Right ventricle myocardium inferior (tissue), 1 donor: ENCODE results near the gene KLHDC9. TPM values are rescaled to one million over a fixed set of nuclear protein-coding genes. Genes with fewer than 3 reads are reported as not detected.
"Not testable (repeated sequence)": the region's sequence is repeated elsewhere in the genome, so short reads cannot be mapped to it uniquely, and the experiment has no call there.

ENCODE experiments used
- ATAC-seq: fragments of 200-7000 bp; cut with Tn5 transposase; one replicate; pipeline ENCODE4 v1.9.1; 2020; ENCODE audit warnings: mild to moderate bottlenecking, moderate library complexity
- DNase-seq: peaks from one replicate; pipeline ENCODE4 v3.0.0; 2021; ENCODE audit errors: missing footprints
- intact Hi-C: fragments of 100-400 bp; cut with DNase I; formaldehyde crosslinking; loops from one replicate; pipeline ENCODE4 v1.11.0; 2022
- total RNA-seq: library from RNA; stranded (reverse); fragmentation: NEBNext Ultra II Directional; extraction: Animal tissue kit (Norgen Biotek cat#: 25700); gene quantifications from one replicate; pipeline ENCODE4 v1.2.1, GENCODE V29; 2021
- donor health status: DM: no; HTN: yes; CAD: no; lungs with severe emphysema.

Gene KLHDC9
- total RNA-seq, 1 donor from 2014 or later: 6.5 TPM

DNA sequence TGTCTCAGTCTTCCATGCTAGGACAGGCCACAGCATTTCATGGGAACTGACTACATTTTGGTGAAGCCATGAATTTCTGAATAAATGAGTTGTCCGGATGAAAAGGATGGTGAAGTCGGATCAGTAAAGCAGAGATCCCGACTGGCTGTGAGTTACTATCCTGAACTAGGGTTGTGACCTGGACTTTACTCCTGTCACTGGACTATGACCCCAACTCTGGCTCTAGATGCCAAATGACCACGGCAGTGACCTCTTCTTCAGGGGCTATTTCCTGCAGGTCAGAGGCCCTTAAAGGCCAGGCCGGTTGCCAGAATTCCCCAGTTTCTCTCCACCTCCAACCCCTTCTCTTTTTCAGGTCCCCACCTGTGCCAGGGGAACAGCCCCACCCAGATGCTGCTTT, 7.1 kb upstream of the KLHDC9 start:
- ATAC-seq (no peak), DNase-seq (no peak)
- intact Hi-C loops: no loop called here

DNA sequence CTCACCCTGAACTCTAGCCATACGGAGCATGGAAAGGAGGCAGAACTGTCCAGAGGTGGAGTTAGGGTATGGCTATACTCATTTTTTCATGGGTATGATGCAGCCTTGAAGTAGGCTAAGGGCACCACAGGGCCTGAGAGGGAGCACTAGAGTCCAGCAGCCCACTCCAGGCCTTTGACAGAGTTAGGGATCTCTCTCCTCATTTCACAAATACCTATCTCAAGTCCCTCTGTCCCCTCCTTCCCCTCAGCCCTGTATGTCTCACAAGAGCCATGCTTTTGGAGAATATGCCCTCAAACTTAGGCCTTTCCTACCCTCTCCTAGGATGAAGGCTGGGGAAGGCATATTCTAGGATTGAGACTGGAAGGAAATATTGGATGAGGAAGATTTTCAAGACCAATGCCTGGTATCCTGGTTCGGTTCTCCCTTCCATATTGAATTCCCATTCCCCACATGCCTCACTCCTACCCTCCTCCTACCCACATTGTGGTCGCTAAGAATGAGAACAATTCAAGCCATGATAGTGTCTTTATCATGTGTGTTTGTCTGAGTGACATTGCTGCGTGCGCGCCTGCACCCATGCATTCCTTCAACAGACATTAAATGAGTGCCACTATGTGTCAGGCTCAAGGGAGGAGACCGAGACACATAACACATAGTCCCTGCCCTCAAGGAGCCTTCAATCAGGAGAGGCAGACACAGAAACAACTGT, 6.2 kb upstream of the KLHDC9 start:
- ATAC-seq (no peak), DNase-seq (no peak)
- intact Hi-C loops: no loop called here

DNA sequence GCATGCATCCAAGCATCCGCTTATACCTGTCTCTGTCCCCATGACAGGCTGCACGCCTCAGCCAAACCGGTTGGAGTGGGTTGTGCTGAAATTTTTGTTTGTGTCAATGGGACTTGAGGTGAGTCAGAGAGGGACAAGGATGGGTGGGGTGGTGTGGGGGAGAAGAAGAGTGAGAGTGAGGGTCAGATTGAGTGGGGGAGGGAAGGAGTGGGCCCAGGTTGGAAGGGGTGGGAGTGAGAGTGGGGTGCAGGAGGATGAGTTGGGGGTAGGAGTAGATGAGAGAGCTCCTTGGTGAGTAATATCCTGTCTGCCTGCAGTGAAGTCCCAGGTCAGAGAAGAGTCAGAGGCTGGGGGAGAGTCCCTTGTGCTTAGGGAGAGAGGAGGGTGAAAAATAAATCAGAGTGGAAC, 5.5 kb upstream of the KLHDC9 start:
- intact Hi-C loops: no loop called here
- no peak for DNase-seq
- ATAC-seq: no peak

DNA sequence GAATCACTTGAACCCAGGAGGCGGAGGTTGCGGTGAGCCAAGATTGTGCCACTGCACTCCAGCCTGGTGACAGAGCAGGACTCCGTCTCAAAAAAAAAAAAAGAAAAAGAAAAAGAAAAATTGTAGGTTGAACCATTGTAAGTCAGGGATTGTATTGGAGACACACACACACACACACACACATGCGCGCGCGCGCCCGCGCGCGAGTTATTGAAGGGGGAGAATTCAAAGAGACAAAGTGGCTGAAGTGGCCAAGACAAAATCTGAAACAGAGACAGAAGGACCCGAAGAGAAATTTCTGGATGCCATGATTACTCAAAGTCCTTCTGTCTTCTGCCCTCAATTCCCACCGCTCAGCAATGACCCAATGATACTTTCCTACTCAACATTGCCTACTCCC, 3.7 kb upstream of the KLHDC9 start:
- intact Hi-C loops: no loop called here
- DNase-seq (no peak), ATAC-seq (no peak)

DNA sequence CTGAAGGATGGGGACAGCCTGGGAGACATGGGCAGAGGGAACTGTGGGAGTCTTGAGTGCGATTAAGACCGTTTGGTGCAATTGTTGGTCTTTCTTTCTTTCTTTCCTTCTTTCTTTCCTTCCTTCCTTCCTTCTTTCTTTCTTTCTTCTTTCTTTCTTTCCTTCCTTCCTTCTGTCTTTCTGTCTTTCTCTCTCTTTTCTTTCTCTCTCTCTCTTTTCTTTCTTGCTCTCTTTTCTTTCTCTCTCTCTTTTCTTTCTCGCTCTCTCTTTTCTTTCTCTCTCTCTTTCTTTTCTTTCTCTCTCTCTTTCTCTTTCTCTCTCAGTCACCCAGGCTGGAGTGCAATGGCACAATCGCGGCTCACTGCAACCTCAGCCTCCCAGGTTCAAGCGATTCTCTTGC, 2.9 kb upstream of the KLHDC9 start:
- intact Hi-C loops: loop anchor here (5.0 kb wide), 1 partner anchor 368 kb away; no protein-coding TSS in a partner anchor
- DNase-seq (no peak), ATAC-seq (no peak)

DNA sequence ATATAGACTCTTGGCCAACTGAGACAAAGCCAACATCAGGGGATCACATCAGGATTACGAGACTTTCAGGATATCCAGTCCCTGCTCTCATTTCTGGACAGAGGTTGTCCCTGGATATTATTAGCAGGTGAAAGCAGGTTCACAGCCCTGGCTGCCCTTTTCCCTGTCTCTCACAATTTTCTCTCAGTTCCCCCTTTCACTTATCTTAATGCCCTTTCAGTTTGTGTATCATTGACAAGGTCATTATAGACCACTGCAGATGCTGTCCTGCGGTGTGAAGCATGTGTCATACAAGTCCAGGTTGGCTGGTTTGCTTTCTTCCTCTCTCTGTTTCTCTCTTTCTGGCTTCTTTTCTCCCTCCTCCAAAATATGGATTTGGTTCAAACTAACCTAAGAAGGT, 2.1 kb upstream of the KLHDC9 start:
- DNase-seq (no peak), ATAC-seq (no peak)
- intact Hi-C loops: loop anchor here (5.0 kb wide), 1 partner anchor 369 kb away; no protein-coding TSS in a partner anchor

DNA sequence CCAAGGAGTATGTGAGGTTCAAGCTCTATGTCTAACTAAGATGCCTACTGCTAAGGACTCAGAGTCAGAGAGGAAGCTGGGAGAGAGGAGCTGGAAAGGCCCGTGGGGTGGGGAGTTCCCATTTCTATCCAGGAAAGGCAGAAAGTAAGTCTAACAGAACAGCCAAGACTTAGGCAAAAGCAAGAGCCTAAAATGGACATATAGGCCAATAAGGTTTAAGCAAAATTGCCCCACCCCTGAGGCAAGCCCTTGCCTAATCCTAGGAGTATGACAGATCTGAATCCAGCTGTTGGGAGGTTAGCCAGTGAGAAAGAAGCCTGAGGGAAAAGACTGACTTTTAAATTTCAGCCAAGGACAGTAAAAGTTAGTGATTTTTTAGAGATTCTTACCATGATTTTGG, 1.6 kb upstream of the KLHDC9 start:
- DNase-seq (no peak), ATAC-seq (peak; percentile 82)
- intact Hi-C loops: loop anchor here (5.0 kb wide), 1 partner anchor 369 kb away; no protein-coding TSS in a partner anchor

DNA sequence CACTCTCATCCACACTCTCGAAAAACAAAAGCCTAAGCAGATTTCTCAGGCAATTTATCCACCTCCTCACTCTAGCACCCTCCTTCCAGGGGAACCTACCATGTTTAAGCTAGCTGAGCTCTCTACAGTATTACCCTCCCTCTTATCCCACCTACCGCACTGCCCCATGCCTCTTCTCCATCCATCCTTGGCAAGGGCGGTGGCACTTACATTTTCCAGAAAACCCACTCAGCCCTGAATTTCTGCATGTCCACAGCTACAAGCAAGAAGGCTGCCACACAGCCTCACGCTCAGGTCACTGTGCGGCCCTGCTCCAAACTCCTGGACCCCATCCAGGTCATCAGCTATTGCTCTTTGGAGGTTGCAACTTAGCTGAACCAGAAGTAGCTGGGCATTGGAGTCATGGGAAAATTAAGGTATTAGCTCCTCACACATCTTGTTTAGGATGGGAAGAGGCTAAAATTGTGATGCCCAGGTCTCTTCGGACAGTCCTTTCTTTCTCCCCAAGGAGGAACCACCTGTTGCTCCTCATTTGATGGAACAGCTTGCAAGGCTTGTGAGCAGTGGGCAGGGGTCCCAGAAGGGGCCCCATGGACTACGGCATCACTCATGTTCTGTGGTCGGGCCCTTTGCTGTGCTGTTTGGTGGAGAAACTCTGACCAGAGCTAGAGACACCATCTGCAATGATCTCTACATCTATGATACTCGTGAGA, 1.1 kb downstream of the KLHDC9 start:
- ATAC-seq (no peak), DNase-seq (no peak)
- intact Hi-C loops: loop anchor here (5.0 kb wide), 1 partner anchor 372 kb away; no protein-coding TSS in a partner anchor

DNA sequence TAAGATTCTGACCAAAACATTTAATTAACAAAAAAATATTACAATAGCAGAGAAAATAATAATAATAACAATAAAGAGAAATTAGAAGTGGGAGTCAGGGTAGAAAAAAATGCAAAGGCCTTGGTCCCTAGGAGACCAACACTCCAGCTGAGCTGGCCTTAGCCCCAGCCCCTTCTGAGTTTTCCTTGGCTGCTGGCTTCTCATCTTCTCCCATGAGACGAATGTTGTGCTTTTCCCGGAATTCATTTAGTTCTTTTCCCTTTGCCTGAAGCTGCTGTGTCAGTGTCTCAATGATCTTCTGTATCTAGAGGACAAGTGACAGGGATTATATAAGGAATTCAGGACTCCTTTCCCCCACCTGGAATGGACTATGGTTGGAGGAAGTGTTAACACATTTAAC, 2.4 kb downstream of the KLHDC9 start:
- DNase-seq (no peak), ATAC-seq (no peak)
- intact Hi-C loops: no loop called here

DNA sequence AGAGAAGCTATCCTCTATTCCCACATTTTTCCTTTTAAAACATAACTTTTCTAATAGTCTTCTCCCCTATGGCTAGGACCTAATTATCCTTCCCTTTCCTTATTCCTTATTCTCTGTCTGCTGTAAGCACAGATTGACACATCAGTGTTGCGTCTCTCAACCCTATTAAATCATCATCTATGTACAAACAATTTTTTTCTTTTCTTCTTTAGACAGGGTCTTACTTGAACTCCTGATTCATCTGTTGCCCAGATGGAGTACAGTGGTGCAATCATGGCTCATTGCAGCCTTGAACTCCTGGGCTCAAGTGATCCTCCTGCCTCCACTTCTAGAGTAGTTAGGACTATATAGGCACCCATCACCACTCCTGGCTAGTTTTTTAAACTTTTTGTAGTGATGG, 8.3 kb downstream of the KLHDC9 start:
- intact Hi-C loops: no loop called here
- DNase-seq: no peak
- no peak for ATAC-seq

DNA sequence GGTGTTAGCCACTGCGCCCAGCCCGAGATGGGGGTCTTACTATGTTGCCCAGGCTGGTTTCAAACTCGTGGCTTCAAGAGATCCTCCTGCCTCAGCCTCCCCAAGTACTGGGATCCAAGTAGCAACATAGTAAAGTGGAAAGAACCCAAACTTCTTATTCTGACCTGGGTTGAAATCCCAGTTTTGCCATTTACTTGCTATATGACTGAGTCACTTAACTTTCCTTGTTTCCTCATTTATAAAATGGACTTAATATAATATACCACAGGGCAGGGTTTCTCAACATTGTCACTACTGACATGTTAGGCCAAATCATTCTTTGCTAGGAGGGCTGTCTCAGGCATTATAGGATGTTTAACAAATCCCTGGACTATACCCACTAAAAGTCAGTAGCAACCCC, 13.0 kb downstream of the KLHDC9 start:
- no peak for ATAC-seq
- DNase-seq: no peak
- intact Hi-C loops: no loop called here

DNA sequence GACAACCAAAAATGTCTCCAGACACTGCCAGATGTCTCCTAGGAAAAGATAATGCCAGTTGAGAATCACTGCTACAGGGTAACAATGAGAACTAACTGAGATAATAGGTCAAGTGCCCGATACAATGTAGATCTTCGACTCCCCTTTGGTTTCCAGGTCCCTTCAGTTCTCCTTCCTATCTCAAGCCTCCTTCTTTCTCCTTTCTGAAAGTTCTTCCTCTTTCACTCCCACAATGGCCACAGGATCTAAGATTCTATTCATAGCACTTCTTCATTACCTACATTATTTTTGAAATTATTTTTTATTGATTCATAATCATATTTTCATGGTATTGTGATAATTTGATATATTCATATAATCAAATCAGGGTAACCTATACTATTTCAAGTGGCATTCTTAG, 13.4 kb downstream of the KLHDC9 start:
- intact Hi-C loops: no loop called here

DNA sequence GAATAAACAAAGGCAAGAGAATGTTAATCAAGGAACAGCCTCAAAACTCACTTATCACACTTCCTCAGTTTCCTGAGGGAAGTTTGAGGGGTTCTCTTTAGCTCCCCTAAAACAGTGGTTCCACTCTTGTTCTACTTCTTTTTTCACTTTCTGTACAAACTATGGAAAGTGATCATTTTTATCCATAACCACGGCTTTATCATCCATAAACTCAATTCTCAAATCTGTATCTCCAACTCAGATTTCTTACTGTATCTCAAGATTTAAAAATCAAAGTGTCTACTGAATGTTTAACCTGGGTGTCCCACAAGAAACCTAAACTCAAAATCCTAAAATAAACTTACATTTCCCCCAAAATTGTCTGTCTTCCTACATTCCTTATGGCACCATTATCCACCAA, 15.8 kb downstream of the KLHDC9 start:
- intact Hi-C loops: no loop called here

More for the DNA sequence above, 13.4 kb downstream of the KLHDC9 start:
- DNase-seq (no peak), ATAC-seq (no peak)

DNA sequence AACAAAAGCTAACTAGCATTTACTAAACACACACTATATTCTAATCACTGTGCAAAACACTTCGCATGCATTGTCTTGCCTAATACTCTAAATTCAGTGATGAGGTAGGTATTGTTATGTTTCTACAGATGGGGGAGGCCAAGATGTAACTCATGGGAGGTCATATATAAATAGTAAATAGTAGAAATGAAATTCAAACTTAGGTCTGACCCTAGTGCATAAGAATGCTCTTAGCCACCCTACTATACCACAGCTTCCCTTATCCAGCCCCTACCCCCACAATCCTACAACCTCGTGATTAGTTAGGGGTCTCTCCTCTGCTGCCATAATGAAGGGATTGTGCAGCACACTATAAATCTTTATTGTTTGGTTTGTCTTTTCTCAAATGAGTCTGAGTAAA, 16.4 kb downstream of the KLHDC9 start:
- no peak for ATAC-seq

More for the DNA sequence above, 15.8 kb downstream of the KLHDC9 start:
- ATAC-seq (no peak), DNase-seq (no peak)

DNA sequence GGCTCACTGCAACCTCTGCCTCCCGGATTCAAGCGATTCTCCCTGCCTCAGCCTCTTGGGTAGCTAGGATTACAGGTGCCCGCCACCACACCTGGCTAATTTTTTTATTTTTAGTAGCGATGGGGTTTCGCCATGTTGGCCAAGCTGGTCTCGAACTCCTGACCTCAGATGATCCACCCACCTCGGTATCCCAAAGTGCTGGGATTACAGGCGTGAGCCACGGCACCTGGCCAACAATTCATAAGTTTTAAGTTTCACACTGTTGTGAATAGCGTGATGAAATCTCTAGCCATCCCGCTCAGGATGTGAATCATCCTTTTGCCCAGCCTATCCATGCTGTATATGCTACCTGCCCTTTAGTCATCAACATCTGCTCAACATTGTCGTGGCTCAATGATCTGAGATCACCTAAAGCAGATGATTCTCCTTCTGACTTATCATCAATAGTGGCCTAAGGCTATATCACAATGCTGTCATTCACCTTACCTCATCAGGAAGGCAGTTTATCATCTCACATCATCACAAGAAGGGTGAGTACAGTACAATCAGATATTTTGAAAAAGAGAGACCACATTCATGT, 17.1 kb downstream of the KLHDC9 start:
- ATAC-seq (no peak), DNase-seq (no peak)
- intact Hi-C loops: loop anchor here (5.0 kb wide), 1 partner anchor 73 kb away; no protein-coding TSS in a partner anchor

More for the DNA sequence above, 16.4 kb downstream of the KLHDC9 start:
- no peak for DNase-seq
- intact Hi-C loops: no loop called here

DNA sequence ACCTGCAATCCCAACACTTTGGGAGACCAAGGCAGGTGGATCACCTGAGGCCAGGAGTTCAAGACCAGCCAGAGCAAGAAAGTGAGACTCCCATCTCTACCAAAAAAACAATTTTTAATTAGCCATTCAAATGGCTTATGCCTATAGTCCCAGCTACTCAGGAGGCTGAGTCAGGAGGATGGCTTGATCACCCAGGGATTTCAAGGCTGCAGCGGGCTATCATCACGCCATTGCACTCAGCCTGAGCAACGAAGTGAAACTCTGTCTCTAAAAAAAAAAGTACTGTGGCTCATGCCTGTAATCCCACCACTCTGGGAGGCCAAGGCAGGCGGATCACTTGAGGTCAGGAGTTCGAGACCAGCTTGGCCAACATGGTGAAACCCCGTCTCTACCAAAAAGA, 17.8 kb downstream of the KLHDC9 start:
- DNase-seq, ATAC-seq: not testable (repeated sequence)
- intact Hi-C loops: loop anchor here (5.0 kb wide), 1 partner anchor 74 kb away; no protein-coding TSS in a partner anchor

DNA sequence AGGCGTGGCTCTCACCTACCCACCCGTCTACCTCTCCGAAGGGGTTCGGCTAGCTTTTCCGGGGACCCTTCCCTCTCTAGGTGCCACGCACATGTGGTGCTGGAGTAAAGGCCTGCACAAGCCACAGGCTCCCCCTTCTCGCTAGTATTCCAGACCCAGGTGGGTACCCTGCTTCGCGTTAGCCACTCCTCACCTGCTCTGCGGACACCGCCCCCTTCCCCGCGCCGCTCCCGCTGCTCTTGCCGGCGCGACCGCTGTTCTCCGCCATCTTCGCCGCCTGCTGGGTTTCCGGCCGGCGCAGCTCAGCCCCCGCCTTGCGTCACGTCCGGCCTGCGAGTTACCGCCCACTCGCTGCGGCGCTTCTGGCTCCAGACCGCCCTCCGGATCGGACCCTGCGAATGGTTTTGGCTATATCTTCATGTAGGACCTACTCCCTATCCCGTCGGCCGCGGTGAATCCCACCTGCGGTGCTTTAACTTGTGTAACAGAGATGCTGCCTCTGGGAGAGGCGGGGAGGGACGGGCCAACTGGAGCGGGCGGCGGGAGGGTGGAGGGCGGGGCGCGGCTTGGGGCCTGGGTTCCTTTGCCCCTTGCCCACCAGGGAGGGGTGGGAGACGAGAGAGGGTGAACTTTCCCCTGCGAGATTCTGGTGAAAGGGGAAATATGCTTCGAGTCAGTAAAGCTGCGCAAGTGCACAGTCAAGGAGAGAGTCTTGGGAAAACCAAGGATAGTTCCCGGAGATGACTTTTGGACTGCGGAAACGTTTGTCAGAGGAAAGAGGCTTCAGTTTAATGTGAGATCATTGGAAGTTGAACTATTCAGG, 19.8 kb downstream of the KLHDC9 start, which contains the start of the genes NIT1 and PFDN2:
Gene NIT1, plus strand, starts transcription at position 347 of the 823 bp plus-strand sequence. Its CDS starts 72 bp downstream, at position 419.
Gene PFDN2, minus strand, starts transcription at position 279 of the 823 bp plus-strand sequence. Its CDS starts 11 bp downstream, at position 268.
- DNase-seq (peak; percentile 94), ATAC-seq (peak; percentile 89)
- intact Hi-C loops: loop anchor here (1.0 to 5.0 kb wide), 2 partner anchors 14 to 76 kb away; partner anchors contain the start of gene DEDD

DNA sequence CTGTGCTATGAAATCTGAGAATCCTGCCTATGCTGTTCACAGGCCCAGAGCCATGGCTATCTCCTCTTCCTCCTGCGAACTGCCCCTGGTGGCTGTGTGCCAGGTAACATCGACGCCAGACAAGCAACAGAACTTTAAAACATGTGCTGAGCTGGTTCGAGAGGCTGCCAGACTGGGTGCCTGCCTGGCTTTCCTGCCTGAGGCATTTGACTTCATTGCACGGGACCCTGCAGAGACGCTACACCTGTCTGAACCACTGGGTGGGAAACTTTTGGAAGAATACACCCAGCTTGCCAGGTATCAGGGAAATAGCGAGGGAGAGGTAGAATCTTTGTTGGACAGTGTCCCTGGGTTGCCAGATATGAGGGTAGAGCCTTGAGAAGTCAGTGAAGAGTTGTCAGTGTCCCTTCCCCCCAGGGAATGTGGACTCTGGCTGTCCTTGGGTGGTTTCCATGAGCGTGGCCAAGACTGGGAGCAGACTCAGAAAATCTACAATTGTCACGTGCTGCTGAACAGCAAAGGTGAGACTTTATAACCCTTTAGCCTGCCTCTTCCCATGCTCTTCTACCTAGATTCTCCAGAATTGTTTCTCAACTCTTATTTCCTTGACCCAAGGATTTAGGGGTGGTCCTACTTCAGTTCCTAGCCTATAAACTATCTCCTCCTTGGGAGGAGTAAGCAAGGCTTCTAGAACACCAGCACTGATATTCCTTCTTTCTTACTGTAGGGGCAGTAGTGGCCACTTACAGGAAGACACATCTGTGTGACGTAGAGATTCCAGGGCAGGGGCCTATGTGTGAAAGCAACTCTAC, 21.1 kb downstream of the KLHDC9 start:
- DNase-seq (peak; percentile 72), ATAC-seq (peak; percentile 32)
- intact Hi-C loops: loop anchor here (5.0 kb wide), 1 partner anchor 77 kb away; no protein-coding TSS in a partner anchor
